GM18873 (cell line): Measurements from ENCODE around the gene TMEM117.

Experiments
- ATAC-seq: cut with Tn5 transposase; IDR thresholded peaks from one replicate; pipeline ENCODE4 v1.9.1; 2021; ENCODE audit warnings: mild to moderate bottlenecking, moderate library complexity, moderate number of reproducible peaks; ENCODE audit not compliant: unreplicated experiment, low FRiP score

TMEM117 gene

DNA sequence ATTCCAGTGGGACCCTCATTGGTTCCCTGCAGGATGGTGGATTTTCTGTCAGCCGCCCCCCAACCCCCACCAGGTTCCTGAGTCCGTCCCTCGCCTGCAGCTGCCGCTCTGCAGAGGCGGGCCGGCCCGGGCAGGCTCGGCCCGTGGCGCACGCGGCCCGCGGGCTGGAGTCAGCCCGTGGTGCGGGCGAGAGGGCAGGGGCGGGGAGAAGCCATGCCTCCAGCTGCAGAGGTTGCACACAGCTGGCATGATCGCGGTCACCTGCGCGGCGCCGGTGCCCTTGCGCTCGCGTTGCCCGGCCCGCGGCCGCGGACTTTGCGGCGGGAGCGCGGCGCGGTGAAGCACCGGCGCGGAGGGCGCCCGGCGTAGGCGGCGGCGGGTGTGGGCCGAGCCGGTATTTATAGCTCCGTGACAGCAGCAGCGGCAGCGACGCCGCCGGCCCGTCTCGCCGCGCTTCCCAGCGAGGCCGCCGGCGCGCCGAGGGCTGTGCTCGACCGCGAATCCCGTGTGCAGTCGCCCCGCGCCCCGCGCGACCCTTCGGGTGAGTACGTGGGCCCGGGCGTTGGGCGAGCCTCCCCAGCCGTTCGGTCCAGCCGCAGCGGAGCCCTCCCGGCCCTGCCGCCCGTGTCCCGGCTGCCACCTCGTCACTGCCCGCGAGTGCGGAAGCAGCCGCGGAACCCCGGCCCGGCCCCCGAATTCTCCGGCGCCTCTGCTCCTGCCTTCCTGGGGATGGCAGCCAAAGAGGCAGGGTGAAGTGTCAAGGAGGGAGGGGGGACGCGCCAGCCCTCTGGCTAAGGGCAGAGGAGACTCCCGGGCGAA, at the start of gene TMEM117:
Gene TMEM117, plus strand, starts transcription at position 426 of the 819 bp plus-strand sequence.
- peak; percentile 73 for ATAC-seq

- ATAC-seq: no peak
These were observed 48.8 kb upstream of the TMEM117 start for GRCh38 chr12:43786899-43787693.

DNA sequence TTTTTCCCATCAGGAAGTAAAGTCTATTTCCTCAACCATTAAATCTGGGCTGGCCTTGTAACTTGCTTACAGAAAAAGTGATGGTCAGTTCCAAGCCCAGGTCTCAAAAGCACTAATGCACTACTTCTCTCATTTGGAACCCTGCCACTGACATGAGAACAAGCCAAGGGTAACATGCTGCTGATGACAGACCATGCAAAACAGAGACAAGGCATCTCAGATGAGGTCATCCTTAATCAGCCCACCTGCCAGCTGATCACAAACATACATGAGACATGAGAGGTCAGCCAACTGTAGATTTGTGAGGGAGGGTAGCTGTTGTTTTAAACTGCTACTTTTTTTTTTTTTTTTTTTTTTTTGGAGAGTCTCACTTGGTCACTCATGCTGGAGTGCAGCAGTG, 45.9 kb upstream of the TMEM117 start:
- ATAC-seq: no peak

- no peak for ATAC-seq
These were observed 40.1 kb upstream of the TMEM117 start for GRCh38 chr12:43795716-43796280.

- ATAC-seq: no peak
These were observed 38.2 kb upstream of the TMEM117 start for GRCh38 chr12:43797561-43798217.

- peak; percentile 8 for ATAC-seq
These were observed 30.6 kb upstream of the TMEM117 start for GRCh38 chr12:43805149-43805859.

DNA sequence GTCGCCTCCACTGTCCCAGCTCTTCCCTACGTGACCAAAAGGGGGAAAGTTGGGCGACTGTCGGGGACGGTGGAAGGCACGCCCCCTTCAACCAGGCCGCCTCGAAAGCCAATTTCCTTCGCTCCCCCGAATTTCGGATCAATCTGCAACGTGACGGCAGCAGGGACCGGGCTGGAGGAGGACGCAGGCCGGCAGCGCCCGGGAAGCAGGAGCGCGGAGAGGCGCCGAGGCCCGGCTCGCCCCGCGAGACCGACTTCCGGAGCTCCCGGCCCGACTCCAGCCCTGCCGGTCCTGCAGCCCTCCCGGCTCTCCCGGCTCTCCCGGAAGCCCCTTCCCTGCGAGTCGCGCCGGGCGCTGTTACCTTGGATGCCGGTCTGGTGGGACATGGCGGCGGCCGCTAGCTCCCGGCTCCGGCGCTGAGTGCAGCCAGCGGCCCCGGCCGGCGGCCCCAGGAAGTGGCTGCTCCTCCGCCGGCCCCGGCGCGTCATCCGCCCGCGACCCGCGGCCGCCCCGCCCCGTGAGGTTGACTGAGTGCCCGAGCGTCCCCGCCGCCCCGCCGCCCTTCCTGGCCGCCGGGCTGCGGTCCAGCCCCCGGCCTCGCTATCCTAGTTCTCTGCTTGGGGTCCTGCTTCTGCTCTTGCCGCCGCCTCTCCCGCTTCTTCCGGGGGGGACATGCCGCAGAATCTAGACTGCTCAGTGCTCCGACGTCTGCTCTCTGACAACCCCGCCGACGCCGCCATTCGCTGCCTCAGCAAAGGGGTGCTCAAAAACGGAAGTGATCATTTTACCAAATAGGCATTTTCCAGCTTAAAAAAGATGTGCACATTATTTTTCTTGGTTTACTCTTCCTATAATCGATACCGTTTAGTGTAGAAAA, 29.8 kb upstream of the TMEM117 start, which contains the start of gene TWF1:
Gene TWF1, minus strand, starts transcription at position 458 of the 877 bp plus-strand sequence. Its CDS starts 72 bp downstream, at position 386.
- ATAC-seq: peak; percentile 72

DNA sequence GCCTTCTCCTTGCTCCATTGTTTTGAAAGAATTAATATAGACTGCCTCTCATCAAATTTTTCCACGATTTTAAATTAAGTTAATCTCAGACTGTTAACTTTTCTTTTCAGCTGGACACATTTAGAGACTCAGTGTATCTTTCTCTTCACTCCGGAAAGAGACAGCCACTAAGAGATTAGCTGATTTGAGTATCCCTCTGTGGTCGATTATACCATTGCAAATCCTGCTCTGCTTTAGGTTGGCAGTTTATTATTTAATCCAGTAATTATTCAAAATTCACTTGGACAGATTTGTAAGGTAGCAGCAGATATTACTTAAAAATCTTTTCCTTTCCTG, 29.2 kb upstream of the TMEM117 start:
- no peak for ATAC-seq

DNA sequence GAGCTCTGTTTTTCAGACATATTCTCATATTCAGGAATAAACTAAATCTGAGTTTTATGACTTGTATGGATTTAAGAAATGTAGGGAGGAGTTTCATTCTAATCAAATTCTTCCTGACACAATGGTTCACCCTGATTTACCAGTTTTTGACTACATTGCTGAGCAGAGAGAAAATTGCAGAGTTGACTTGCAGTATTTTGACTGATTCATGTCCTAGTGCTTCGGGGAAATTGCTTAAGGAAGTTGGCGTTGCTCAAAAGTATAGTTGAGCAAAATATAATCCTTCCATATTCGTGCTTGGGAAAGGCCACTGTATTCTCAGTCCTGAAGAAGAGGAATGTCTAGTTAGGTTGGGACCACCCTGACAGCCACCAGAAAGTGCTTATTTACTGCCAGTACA, 28.5 kb upstream of the TMEM117 start:
- ATAC-seq: no peak

DNA sequence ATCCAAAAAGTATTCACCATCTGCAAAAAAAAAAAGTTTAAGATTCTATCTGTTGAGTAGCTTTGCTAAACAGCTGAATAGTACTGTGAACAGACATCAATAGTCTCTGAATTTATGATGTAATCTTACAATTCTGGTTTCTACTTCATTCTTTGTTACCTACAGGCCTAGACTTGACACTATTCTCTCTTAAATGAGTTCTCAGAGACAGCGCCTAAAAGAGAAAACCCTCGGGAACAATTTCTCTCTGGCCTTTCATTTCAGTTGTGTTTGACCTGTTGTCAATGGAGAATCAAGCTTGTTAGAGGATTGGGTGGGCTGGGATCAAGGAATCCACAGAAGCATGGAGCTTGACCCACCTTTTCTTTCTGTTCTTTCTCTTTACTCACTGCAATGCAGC, 23.8 kb upstream of the TMEM117 start:
- no peak for ATAC-seq

- no peak for ATAC-seq
These were observed 23.0 kb upstream of the TMEM117 start for GRCh38 chr12:43812926-43813325.

DNA sequence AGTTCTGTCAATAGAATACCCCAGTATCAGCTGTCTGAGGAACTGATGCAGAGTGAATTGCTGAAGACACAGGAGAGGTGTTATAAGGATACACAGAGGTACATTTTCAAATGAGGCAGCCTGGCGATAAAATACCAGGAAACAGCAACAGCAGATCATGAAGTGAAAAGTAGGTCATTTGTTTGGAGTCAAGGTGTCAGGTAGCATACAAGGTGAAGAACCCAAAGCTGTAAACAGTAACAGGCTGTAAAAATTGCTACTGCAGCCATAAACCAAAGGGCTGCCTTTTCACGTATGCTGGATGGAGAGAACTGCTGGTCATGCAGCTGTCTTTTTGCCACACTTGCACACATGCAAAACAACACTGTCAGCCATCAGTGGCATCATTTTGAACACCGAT, 20.5 kb upstream of the TMEM117 start:
- ATAC-seq: no peak

GRCh38 chr12:43816168-43816567, 19.7 kb upstream of the TMEM117 start:
- no peak for ATAC-seq

DNA sequence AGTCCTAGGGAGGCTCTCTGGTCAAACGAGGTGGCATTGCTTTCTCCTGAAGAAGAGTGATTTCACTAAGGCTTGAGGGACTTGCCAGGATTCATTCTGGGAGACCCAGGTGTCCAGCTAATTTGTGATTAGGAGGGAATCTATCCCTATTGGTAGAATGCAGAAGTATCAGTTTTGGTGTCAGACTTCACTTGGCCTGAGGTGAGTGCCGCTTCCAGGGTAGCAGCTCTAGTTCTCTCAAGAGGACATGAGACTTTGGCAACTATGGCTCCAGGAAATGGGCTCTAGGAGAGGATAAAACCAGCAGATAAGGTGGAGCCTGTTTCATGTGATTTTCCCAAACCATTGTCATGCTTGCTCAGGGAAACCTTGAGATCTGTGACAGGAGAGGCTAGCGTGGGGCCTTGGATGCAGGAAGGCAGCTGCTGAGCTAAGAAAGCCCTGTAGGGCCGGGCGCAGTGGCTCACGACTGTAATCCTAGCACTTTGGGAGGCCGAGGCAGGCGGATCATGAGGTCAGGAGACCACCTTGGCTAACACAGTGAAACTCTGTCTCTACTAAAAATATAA, 11.6 kb upstream of the TMEM117 start:
- no peak for ATAC-seq

- no peak for ATAC-seq
These were observed 9.2 kb upstream of the TMEM117 start for GRCh38 chr12:43826681-43827080.

DNA sequence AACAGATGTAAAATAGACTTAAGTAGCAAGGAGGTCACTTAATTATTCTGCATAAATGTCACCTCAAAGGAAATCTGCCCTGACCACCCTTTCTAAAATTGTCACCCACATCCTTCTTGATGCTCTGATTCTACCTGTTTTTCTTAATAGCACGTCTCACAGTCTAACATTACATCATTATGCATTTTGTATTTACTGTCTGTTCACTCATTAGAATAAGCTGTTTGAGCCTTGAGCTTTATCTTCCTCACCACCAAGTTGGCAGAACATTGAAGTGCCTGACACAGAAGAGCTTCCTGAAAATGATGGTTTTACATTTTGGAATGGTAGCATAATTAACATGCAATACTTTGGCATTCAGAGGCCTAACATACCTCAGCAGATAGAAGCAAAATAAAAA, 8.8 kb upstream of the TMEM117 start:
- ATAC-seq: no peak

GRCh38 chr12:43832463-43833168, 3.3 kb upstream of the TMEM117 start:
- no peak for ATAC-seq

DNA sequence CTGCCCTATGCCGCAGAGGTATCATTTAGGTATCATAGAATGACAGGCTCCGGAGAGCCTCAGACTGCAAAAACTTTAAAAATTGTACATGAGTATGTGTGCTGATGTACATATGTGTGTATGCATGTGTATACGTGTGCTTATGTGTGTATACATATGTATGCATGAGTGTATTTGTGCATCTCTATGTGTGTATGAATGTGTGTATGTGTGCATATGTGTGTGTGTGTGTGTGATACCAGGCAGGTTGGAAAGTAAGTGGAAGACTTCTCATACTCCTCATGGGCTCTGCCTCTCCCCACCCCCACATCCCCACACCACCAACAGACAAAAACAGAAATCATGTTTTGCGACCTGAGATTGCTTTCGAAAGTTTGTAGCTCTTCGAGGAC, 621 bp upstream of the TMEM117 start:
- ATAC-seq: peak; percentile 11
